GM12891 (cell line): ENCODE measurements around the gene BAHD1.

Experiments
- POLR2A ChIP-seq: IDR thresholded peaks from 2 replicates; pipeline ENCODE4 v1.6.1; 2011; ENCODE audit warnings: low read depth, low read length, control low read depth
- POLR2AphosphoS5 ChIP-seq: IDR thresholded peaks from 2 replicates; pipeline ENCODE4 v1.6.1; 2011; ENCODE audit warnings: low read depth, low read length, control low read depth

- TF ChIP-seq POLR2A, result no peak
- no peak for TF ChIP-seq POLR2AphosphoS5
Measured at GRCh38 chr15:40477642-40478327, 37.0 kb downstream of the BAHD1 start.
